A673 (cell line): ENCODE data around the gene STRA8. TPM values are rescaled to one million over a fixed set of nuclear protein-coding genes. Genes with fewer than 3 reads are reported as not detected.

Experiments used
- BruUV-seq: library from RNA; stranded (reverse); fragments of 400-500 nt; replicated peaks from 2 replicates; lab custom pipeline; 2021; lab: Mats Ljungman, UMichigan
- CTCF ChIA-PET: fragments of 300-600 bp; sonication (Branson Sonifier 250); formaldehyde crosslinking; loops from one replicate; lab custom pipeline; 2022; ENCODE audit warnings: antibody characterized with exemption; lab: Charles Lee
- POLR2A ChIA-PET: fragments of 300-600 bp; sonication (Branson Sonifier 250); formaldehyde crosslinking; loops from one replicate; lab custom pipeline; 2022; ENCODE audit warnings: antibody characterized with exemption; ENCODE audit not compliant: low non-redundant PET; lab: Charles Lee
- DNase-seq: peaks from one replicate; pipeline ENCODE4 v3.0.0-alpha.2; 2015; ENCODE audit warnings: low spot score
- H3K27ac ChIP-seq: fragments of 200-600 bp; sonication (generic); 2 replicates; pipeline ENCODE4 v1.5.1; 2016; ENCODE audit warnings: mixed run types, low read depth, mild to moderate bottlenecking, mixed read lengths, antibody characterized with exemption, low read length; ENCODE audit not compliant: poor library complexity, severe bottlenecking
- H3K27me3 ChIP-seq: fragments of 200-600 bp; sonication (generic); replicated peaks from 2 replicates; pipeline ENCODE4 v1.6.1; 2017; ENCODE audit warnings: mixed run types, low read depth, mild to moderate bottlenecking, mixed read lengths, antibody characterized with exemption, low read length; ENCODE audit not compliant: insufficient read depth, poor library complexity
- H3K36me3 ChIP-seq: fragments of 200-600 bp; sonication (generic); 2 replicates; pipeline ENCODE4 v1.6.1; 2016; ENCODE audit warnings: mixed run types, mild to moderate bottlenecking, mixed read lengths, antibody characterized with exemption, low read length; ENCODE audit not compliant: insufficient read depth, poor library complexity, severe bottlenecking
- H3K4me1 ChIP-seq: fragments of 200-600 bp; sonication (generic); 2 replicates; pipeline ENCODE4 v1.6.1; 2017; ENCODE audit warnings: mixed run types, mild to moderate bottlenecking, mixed read lengths, antibody characterized with exemption, low read length; ENCODE audit not compliant: insufficient read depth, poor library complexity, severe bottlenecking
- H3K4me3 ChIP-seq: fragments of 200-600 bp; sonication (generic); 2 replicates; pipeline ENCODE4 v1.5.1; 2016; ENCODE audit warnings: low read depth, mixed run types, mild to moderate bottlenecking, mixed read lengths, low read length; ENCODE audit not compliant: poor library complexity, severe bottlenecking
- H3K9me3 ChIP-seq: fragments of 200-600 bp; sonication (generic); 2 replicates; pipeline ENCODE4 v1.6.1; 2016; ENCODE audit warnings: mixed run types, low read depth, mild to moderate bottlenecking, mixed read lengths, antibody characterized with exemption, low read length; ENCODE audit not compliant: poor library complexity, severe bottlenecking
- EZH2 ChIP-seq: fragments of 200-600 bp; sonication (generic); IDR thresholded peaks from 2 replicates; pipeline ENCODE4 v1.6.1; 2017; ENCODE audit warnings: borderline replicate concordance, low read depth, mild to moderate bottlenecking, mixed read lengths, antibody characterized with exemption, low read length; ENCODE audit not compliant: poor library complexity, severe bottlenecking
- intact Hi-C: fragments of 100-400 bp; cut with micrococcal nuclease; formaldehyde crosslinking; loops from one replicate; pipeline ENCODE4 v1.10.0; 2022; ENCODE audit not compliant: unreplicated experiment
- total RNA-seq: library from RNA; stranded (reverse); gene quantifications from 2 replicates; pipeline ENCODE4 v1.2.3, GENCODE V29; 2021
- TF ChIP-seq, protein P1 (sequence below): fragments of 300-800, 200-600 bp; sonication (generic); conservative IDR thresholded peaks from 2 replicates; pipeline ENCODE4 v1.5.1; 2017; ENCODE audit warnings: low read depth, mild to moderate bottlenecking, antibody characterized with exemption, low read length, moderate library complexity, mixed read lengths

The STRA8 gene
- total RNA-seq, 1 experiment from 2014 or later, result not detected

- Histone ChIP-seq H3K4me1 (no peaks in the 10 kb centered on the region), H3K4me3 (no peak overlapping the region), H3K27me3 (no peaks in the 10 kb centered on the region), H3K36me3 (no peaks in the 10 kb centered on the region), H3K27ac (no peak overlapping the region), H3K9me3 (no peaks in the 10 kb centered on the region)
- POLR2A ChIA-PET, result no interaction called here
- BruUV-seq, result no TSS peak
- intact Hi-C loops, result no loop called here
- TF ChIP-seq, protein P1, sequence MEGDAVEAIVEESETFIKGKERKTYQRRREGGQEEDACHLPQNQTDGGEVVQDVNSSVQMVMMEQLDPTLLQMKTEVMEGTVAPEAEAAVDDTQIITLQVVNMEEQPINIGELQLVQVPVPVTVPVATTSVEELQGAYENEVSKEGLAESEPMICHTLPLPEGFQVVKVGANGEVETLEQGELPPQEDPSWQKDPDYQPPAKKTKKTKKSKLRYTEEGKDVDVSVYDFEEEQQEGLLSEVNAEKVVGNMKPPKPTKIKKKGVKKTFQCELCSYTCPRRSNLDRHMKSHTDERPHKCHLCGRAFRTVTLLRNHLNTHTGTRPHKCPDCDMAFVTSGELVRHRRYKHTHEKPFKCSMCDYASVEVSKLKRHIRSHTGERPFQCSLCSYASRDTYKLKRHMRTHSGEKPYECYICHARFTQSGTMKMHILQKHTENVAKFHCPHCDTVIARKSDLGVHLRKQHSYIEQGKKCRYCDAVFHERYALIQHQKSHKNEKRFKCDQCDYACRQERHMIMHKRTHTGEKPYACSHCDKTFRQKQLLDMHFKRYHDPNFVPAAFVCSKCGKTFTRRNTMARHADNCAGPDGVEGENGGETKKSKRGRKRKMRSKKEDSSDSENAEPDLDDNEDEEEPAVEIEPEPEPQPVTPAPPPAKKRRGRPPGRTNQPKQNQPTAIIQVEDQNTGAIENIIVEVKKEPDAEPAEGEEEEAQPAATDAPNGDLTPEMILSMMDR, result no peak
- TF ChIP-seq EZH2, result no peak
- DNase-seq, result no peak
- CTCF ChIA-PET, result no interaction called here
Measured at GRCh38 chr7:135205850-135206249, 27.8 kb upstream of the STRA8 start.

DNA sequence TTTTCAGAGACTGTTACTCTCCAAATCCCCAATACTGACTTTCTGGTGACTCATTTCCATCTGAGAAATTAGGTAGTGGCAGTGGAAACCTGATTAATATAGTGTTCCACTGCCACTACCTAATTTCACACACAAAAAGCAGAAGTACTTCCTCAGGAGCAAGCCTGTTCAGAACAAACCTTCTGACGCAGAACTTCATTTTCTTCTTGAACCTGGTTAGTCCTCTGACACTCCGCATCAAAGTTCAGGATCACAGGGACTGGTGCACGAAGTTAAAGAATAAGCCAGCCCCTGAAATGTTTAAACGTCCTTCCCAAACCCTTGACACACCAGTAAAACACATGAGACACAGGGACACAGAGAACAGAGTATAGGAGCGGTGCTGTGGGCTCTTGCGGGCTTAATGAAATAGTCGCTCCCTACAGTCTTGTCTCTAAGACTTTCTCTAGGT lies 26.7 kb upstream of the STRA8 start:
- Histone ChIP-seq H3K27ac (no peak overlapping the region), H3K4me1 (no peaks in the 10 kb centered on the region), H3K27me3 (no peaks in the 10 kb centered on the region), H3K36me3 (no peaks in the 10 kb centered on the region), H3K4me3 (no peak overlapping the region), H3K9me3 (no peaks in the 10 kb centered on the region)
- DNase-seq, result no peak
- BruUV-seq, result no TSS peak
- intact Hi-C loops, result no loop called here
- POLR2A ChIA-PET, result no interaction called here
- TF ChIP-seq, protein P1, result no peak
- no peak for TF ChIP-seq EZH2
- CTCF ChIA-PET, result no interaction called here

- Histone ChIP-seq H3K27ac (no peak overlapping the region), H3K27me3 (no peaks in the 10 kb centered on the region), H3K9me3 (no peaks in the 10 kb centered on the region), H3K36me3 (no peaks in the 10 kb centered on the region), H3K4me1 (no peaks in the 10 kb centered on the region), H3K4me3 (no peak overlapping the region)
- POLR2A ChIA-PET, result no interaction called here
- no peak for DNase-seq
- intact Hi-C loops, result no loop called here
- no TSS peak for BruUV-seq
- no peak for TF ChIP-seq EZH2
- TF ChIP-seq, protein P1, result no peak
- CTCF ChIA-PET, result no interaction called here
Measured at GRCh38 chr7:135207406-135208101, 26.1 kb upstream of the STRA8 start.
